Measurements from ENCODE around the gene CRAT. TPM values are rescaled to one million over a fixed set of nuclear protein-coding genes. Genes with fewer than 3 reads are reported as not detected.
"Not testable (repeated sequence)": the region's sequence is repeated elsewhere in the genome, so short reads cannot be mapped to it uniquely, and the experiment has no call there.

The CRAT gene
- total and polyA plus RNA-seq, 4 donors = 10.4 to 26.0 (median 16.5) TPM

DNA sequence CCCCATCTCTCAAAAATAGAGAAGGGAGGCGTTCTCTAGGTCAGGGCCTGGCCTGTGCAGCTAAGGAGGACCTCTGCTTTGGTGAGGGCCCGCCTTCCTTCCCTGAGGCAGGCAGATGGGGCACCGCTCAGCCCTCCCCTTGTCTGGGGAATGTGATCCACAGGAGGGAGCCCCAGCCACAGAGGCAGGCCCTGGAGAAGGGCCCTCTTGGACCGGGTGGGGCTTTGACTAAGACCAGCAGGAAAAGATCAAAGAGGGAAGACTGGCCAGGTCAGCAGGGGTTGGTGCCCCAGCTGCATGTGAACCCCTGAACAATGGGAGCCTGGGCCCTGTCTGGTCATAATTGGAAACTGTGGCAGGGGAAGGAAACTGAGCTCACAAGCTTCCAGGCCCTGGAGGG is 22.5 kb upstream of the CRAT start:
- H3K36me3 ChIP-seq (ENCODE audit: control insufficient read depth in 4 of 4, insufficient read depth in 4 of 4, low read length in 4 of 4) = peaks cover 9 to 37% (median 31%) of the 10 kb centered on the region in 4 donors
- DNase-seq (no peak), ATAC-seq (ENCODE audit: insufficient read depth, low FRiP score) (no peak)
- WGBS, 2 donors = 88 to 94% methylated on average over 4 of the region's 4 CpGs
- no peak overlapping the region for H3K27ac ChIP-seq (ENCODE audit: low read depth in 1 of 2, low read length in 1 of 2)
- no peaks in the 10 kb centered on the region for H3K27me3 ChIP-seq (ENCODE audit: control insufficient read depth in 3 of 3, insufficient read depth in 3 of 3, low read length in 2 of 3)
- no peak overlapping the region for H3K4me3 ChIP-seq
- TF ChIP-seq, protein P1, sequence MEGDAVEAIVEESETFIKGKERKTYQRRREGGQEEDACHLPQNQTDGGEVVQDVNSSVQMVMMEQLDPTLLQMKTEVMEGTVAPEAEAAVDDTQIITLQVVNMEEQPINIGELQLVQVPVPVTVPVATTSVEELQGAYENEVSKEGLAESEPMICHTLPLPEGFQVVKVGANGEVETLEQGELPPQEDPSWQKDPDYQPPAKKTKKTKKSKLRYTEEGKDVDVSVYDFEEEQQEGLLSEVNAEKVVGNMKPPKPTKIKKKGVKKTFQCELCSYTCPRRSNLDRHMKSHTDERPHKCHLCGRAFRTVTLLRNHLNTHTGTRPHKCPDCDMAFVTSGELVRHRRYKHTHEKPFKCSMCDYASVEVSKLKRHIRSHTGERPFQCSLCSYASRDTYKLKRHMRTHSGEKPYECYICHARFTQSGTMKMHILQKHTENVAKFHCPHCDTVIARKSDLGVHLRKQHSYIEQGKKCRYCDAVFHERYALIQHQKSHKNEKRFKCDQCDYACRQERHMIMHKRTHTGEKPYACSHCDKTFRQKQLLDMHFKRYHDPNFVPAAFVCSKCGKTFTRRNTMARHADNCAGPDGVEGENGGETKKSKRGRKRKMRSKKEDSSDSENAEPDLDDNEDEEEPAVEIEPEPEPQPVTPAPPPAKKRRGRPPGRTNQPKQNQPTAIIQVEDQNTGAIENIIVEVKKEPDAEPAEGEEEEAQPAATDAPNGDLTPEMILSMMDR (IDR thresholded peaks at IDR 0.05; ENCODE audit: control extremely low read depth, extremely low read depth) = no peak
- H3K4me1 ChIP-seq (ENCODE audit: control insufficient read depth in 5 of 5, insufficient read depth in 5 of 5, low read length in 5 of 5) = peaks cover 0 to 3% (median 0%) of the 10 kb centered on the region in 5 donors
- no peaks in the 10 kb centered on the region for H3K9me3 ChIP-seq (ENCODE audit: control insufficient read depth in 4 of 4, insufficient read depth in 3 of 4, low read length in 3 of 4)
- no peak overlapping the region for H3K9ac ChIP-seq (ENCODE audit: insufficient read depth in 1 of 2, low read length in 2 of 2)

DNA sequence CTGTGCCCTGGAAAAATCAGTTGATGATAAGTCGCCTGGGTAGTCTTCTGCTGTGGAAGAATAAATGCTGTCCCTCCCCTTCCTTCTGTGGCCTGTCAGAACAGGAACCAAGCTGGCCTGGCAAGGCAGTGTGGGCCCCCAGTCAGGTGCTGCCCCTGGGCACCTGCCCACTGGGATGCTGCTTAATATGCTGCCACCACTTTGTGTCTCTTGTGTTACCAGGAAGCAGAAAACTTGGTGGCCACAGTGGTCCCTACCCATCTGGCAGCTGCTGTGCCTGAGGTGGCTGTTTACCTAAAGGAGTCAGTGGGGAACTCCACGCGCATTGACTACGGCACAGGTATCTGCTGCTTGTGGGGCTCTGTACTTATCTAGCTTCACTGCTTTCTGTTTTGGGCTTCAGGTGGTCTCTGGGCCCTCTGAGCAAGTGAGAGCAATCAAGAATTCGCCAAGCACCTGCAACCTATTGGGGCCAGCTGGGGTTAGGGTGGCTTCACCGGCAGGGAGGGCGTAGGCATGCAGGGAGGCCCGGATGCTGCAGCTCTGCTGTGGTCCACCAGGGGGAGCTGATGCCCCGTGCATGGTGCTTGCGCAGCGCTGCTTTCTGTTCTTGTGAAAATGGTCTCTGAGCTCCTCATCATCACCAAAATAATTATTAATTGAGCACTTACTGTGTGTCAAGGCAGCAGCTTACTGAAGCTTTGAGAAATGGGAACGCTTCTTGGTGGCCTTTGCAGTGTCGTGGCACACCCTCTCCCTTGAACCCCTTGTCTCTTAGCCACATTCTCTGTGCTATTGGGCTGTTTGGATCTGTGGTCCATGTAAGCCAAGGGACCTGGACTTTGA is 20.9 kb upstream of the CRAT start:
- H3K27ac ChIP-seq (ENCODE audit: low read depth in 1 of 2, low read length in 1 of 2) = no peak overlapping the region
- TF ChIP-seq, protein P1 (IDR thresholded peaks at IDR 0.05; ENCODE audit: control extremely low read depth, extremely low read depth) = peak; percentile 98
- ATAC-seq (ENCODE audit: insufficient read depth, low FRiP score) (peak; percentile 94), DNase-seq (peak; percentile 69 to 77 (median 71))
- H3K9ac ChIP-seq (ENCODE audit: insufficient read depth in 1 of 2, low read length in 2 of 2) = no peak overlapping the region
- WGBS, 2 donors = 44 to 46% methylated on average over 13 of the region's 13 CpGs
- H3K27me3 ChIP-seq (ENCODE audit: control insufficient read depth in 3 of 3, insufficient read depth in 3 of 3, low read length in 2 of 3) = no peaks in the 10 kb centered on the region
- no peaks in the 10 kb centered on the region for H3K9me3 ChIP-seq (ENCODE audit: control insufficient read depth in 4 of 4, insufficient read depth in 3 of 4, low read length in 3 of 4)
- no peak overlapping the region for H3K4me3 ChIP-seq
- H3K4me1 ChIP-seq (ENCODE audit: control insufficient read depth in 5 of 5, insufficient read depth in 5 of 5, low read length in 5 of 5) = peaks cover 0 to 7% (median 0%) of the 10 kb centered on the region in 5 donors
- peaks cover 3 to 34% (median 26%) of the 10 kb centered on the region in 4 donors for H3K36me3 ChIP-seq (ENCODE audit: control insufficient read depth in 4 of 4, insufficient read depth in 4 of 4, low read length in 4 of 4)

DNA sequence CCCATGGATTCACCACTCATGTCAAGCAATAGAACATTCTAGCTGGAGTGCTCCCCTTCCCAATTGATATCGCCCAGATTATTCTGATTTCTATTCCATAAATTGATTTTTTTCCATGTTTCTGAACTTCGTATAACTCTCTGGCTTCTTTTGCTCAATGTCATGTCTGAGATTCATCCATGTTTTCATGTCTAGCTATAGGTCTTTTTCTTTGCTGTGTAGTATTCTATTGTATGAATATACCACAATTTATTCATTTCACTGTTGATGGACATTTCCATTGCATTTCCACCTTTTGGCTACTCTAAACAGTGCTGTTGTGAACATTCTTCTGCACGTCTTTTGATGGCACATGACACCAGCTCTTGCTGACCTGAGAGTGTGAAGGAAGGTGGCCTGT is 20.2 kb upstream of the CRAT start:
- no peak for ATAC-seq (ENCODE audit: insufficient read depth, low FRiP score)
- H3K4me3 ChIP-seq = no peak overlapping the region
- H3K9me3 ChIP-seq (ENCODE audit: control insufficient read depth in 4 of 4, insufficient read depth in 3 of 4, low read length in 3 of 4) = no peaks in the 10 kb centered on the region
- TF ChIP-seq, protein P1 (IDR thresholded peaks at IDR 0.05; ENCODE audit: control extremely low read depth, extremely low read depth) = no peak
- H3K27me3 ChIP-seq (ENCODE audit: control insufficient read depth in 3 of 3, insufficient read depth in 3 of 3, low read length in 2 of 3) = no peaks in the 10 kb centered on the region
- no peak overlapping the region for H3K27ac ChIP-seq (ENCODE audit: low read depth in 1 of 2, low read length in 1 of 2)
- peaks cover 0 to 7% (median 0%) of the 10 kb centered on the region in 5 donors for H3K4me1 ChIP-seq (ENCODE audit: control insufficient read depth in 5 of 5, insufficient read depth in 5 of 5, low read length in 5 of 5)
- WGBS, 2 donors = 63 to 65% methylated on average over 3 of the region's 3 CpGs
- no peak overlapping the region for H3K9ac ChIP-seq (ENCODE audit: insufficient read depth in 1 of 2, low read length in 2 of 2)
- peaks cover 3 to 32% (median 24%) of the 10 kb centered on the region in 4 donors for H3K36me3 ChIP-seq (ENCODE audit: control insufficient read depth in 4 of 4, insufficient read depth in 4 of 4, low read length in 4 of 4)
- DNase-seq = no peak

DNA sequence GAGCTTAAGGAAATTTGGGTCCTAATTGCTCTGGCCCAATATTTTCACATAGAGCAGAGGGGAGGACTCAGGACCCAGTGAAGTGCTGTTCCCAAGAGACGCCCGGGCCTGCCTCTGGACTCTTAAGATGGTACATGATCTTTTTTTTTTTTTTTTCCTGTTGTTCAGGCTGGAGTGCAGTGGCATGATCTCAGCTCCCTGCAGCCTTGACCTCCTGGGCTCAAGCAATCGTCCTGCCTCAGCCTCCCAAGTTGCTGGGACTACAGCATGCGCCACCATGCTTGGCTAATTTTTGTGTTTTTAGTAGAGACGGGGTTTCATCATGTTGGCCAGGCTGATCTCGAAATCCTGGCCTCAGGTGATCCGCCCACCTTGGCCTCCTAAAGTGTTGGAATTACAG is 19.7 kb upstream of the CRAT start:
- not testable (repeated sequence) for H3K27me3 ChIP-seq (ENCODE audit: control insufficient read depth in 3 of 3, insufficient read depth in 3 of 3, low read length in 2 of 3); ATAC-seq (ENCODE audit: insufficient read depth, low FRiP score); H3K9me3 ChIP-seq (ENCODE audit: control insufficient read depth in 4 of 4, insufficient read depth in 3 of 4, low read length in 3 of 4); H3K27ac ChIP-seq (ENCODE audit: low read depth in 1 of 2, low read length in 1 of 2); H3K9ac ChIP-seq (ENCODE audit: insufficient read depth in 1 of 2, low read length in 2 of 2); H3K4me3 ChIP-seq; DNase-seq; H3K4me1 ChIP-seq (ENCODE audit: control insufficient read depth in 5 of 5, insufficient read depth in 5 of 5, low read length in 5 of 5)
- peaks cover 0 to 29% (median 25%) of the 10 kb centered on the region in 4 donors for H3K36me3 ChIP-seq (ENCODE audit: control insufficient read depth in 4 of 4, insufficient read depth in 4 of 4, low read length in 4 of 4)
- WGBS, 2 donors = 90 to 96% methylated on average over 7 of the region's 7 CpGs
